LNCaP clone FGC (cell line): Measurements from ENCODE around the gene FLNB.

ENCODE experiments used
- DNase-seq: peaks from one replicate; pipeline ENCODE4 v3.0.0-alpha.2; 2011; ENCODE audit warnings: low read depth
- H3K4me3 ChIP-seq: 2 replicates; pipeline ENCODE4 v1.5.1; 2011; ENCODE audit warnings: mild to moderate bottlenecking, low read depth, low read length, control low read depth
- TF ChIP-seq, protein P1 (sequence below): IDR thresholded peaks from 2 replicates; pipeline ENCODE4 v1.5.1; 2012; ENCODE audit warnings: mild to moderate bottlenecking; ENCODE audit not compliant: control insufficient read depth, insufficient read depth; ENCODE audit errors: extremely low read depth

FLNB gene

DNA sequence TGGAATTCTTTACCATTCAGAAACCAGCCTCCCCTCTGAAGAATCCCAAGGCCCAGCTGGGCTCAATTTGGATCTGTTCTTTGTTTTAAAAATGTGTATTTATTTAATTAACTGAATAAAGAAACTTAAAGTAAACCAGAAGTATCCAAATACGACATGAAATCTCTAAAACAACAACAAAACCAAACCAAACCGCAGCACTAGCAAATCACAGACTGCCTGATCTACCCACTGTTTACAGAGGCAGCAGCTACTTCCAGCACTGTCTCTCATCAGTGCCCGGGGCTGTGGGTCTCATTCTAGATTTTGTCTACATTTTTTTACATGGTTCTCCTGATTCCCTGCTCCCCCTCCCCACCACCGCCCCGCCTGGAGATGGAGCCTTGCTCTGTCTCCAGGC lies 2.3 kb downstream of the FLNB start:
- no peak for DNase-seq
- TF ChIP-seq, protein P1, sequence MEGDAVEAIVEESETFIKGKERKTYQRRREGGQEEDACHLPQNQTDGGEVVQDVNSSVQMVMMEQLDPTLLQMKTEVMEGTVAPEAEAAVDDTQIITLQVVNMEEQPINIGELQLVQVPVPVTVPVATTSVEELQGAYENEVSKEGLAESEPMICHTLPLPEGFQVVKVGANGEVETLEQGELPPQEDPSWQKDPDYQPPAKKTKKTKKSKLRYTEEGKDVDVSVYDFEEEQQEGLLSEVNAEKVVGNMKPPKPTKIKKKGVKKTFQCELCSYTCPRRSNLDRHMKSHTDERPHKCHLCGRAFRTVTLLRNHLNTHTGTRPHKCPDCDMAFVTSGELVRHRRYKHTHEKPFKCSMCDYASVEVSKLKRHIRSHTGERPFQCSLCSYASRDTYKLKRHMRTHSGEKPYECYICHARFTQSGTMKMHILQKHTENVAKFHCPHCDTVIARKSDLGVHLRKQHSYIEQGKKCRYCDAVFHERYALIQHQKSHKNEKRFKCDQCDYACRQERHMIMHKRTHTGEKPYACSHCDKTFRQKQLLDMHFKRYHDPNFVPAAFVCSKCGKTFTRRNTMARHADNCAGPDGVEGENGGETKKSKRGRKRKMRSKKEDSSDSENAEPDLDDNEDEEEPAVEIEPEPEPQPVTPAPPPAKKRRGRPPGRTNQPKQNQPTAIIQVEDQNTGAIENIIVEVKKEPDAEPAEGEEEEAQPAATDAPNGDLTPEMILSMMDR: no peak
- H3K4me3 ChIP-seq: peak overlapping the region; percentile 99

DNA sequence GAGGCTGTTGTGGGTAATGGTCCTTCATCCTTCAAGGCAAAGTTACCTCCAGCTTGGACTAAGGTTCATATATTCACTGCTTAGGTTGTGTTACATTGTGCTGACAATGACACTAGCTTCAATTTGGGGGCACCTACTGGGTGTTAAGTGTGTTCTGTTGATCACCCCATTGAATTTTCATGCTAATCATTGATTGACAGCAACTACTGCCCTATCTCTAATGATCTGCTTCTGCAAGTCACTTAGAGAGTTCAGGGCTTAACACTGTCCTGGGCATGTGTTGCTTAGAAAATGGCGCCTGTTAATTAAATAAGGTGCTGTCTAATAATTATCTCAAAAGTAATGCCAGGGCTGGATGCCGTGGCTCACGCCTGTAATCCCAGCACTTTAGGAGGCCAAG lies 3.4 kb downstream of the FLNB start:
- no peak overlapping the region for H3K4me3 ChIP-seq
- TF ChIP-seq, protein P1: no peak
- DNase-seq: no peak

DNA sequence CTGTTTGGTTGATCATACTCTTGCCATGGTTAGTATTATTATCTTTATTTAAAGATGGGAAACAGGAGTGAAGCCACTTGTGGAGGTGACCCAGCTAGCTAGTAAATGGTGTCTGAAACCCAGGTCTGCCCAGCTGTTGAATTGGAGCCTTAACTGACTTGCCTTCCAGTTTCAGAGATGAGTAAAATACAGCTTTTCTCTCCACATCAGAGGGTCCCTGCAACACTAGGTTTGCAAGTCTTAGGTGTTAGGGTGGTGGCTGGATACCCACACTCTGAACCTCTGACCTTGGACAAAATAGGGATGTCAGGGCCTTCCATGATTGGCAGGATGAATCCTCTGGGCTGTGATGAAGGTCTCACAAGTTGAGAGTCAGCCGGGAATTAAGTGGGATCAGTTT lies 4.1 kb downstream of the FLNB start:
- no peak for DNase-seq
- no peak overlapping the region for H3K4me3 ChIP-seq
- TF ChIP-seq, protein P1: no peak

DNA sequence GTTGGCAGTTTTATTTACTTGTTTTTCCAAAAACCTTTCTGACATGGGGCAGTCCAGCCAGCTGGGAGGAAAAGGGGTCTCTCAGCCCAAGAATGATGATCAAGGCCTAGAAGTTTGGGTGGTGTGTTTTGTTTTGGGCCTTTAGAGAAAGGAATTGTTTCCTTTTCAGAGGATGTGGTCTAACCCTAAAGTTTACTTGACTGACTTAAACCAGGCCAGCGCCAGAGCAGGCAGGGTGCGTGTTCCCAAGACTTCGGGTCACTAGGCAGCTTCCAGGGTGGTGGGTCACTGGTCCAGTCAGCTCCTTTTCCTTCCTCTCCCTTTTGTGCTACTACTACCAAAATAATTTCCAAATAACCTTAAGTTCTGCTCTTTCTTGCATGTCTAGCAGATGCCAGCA lies 4.9 kb downstream of the FLNB start:
- no peak overlapping the region for H3K4me3 ChIP-seq
- no peak for DNase-seq
- TF ChIP-seq, protein P1: no peak

DNA sequence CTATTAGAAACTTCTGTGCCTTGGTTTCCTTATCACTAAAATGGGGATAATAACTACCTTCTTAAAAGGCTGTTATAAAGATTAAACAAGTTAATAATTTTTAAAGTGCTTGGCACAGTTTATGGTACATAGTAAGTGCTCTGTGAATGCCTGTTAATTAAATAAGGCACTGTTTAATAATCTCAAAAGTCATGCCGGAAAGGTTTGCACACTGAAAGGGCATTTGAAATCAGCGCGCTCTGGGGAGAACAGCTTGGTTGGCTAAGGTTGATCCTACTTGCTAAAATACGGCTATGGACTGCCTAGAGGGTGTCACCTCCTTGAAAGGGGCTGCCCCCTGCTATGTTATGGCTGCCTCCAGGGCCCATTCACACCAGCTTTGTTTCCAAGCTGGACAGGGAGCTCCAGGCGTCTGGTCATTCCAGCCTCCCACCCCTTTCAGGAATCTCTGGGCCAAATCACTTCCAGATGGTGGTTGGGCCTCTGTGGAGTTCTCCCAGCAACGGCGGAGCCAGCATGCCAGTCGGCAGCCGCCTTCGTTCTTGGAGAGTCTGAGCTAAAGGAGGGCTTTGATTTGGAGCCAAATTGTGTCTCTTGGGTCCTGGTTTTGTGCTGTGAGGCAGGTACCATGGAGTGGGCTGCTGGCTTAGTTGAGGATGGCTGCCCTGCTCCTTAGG lies 5.9 kb downstream of the FLNB start:
- DNase-seq: no peak
- no peak overlapping the region for H3K4me3 ChIP-seq
- TF ChIP-seq, protein P1: no peak

DNA sequence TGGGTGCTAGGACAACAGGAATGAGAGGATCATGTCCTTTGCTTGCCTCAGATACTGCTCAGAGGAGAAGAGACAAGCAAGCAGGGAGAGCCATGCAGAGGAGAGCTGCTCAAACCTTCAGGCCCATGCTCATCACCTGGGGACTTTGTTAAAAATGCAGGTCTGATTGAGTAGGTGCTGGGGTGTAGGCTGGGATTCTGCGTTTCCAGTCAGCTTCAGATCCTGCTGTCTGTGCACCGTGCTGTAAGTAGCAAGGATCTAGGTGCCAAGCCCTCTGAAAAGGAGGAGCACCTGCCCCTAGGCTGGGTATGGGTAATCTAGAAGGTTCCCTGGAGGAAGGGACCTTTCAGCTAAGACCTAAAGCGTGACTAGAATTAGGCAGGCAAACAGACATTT lies 7.3 kb downstream of the FLNB start:
- H3K4me3 ChIP-seq: no peak overlapping the region
- TF ChIP-seq, protein P1: no peak
- no peak for DNase-seq

DNA sequence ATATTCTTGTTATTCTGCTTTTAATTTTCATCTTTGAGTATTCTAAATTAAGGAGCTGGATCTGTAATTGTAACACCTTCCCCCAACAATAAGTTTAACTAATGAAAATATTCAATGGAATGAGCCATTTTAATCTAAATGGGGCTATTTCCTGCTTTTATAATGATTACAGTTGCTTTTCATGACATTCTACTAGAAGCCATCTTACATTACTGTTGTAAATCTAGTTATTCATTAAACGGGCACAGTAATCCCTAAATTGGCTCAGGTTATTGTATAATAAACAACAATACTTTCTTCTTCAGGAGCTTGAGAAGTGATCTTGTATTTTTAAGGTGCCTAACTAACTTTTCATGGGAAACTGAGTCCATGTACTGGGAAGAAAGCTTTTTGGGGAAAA lies 8.5 kb downstream of the FLNB start:
- no peak overlapping the region for H3K4me3 ChIP-seq
- no peak for DNase-seq
- TF ChIP-seq, protein P1: no peak
